ENCODE results near the gene MLST8. TPM values are rescaled to one million over a fixed set of nuclear protein-coding genes. Genes with fewer than 3 reads are reported as not detected.

The MLST8 gene
- total RNA-seq: 10 to 100 TPM; 33.4 to 48.8 TPM

GRCh38 chr16:2205104-2205966 lies at the start of gene MLST8:
MLST8 (plus strand) TSS chr16:2205454; CDS start chr16:2206086, 632 bp downstream.
- Mint-ChIP-seq H3K27me3 (no peaks in the 10 kb centered on the region), H3K4me3 (peak within 1 kb of the TSS; percentile 80), H3K36me3 (ENCODE audit: low read depth) (peaks cover 23% of the 10 kb centered on the region), H3K27ac (peak within 1 kb of the TSS; percentile 85), H3K9me3 (no peaks in the 10 kb centered on the region), H3K4me1 (peaks cover 11% of the 10 kb centered on the region)
- ATAC-seq (replicated peaks): peak; percentile 83

- H3K27ac Mint-ChIP-seq: peak overlapping the region; percentile 82
- peaks cover 44% of the 10 kb centered on the region for H3K36me3 Mint-ChIP-seq (ENCODE audit: low read depth)
- H3K9me3 Mint-ChIP-seq: no peaks in the 10 kb centered on the region
- peak overlapping the region; percentile 93 for H3K4me3 Mint-ChIP-seq
- no peaks in the 10 kb centered on the region for H3K27me3 Mint-ChIP-seq
- no peak for ATAC-seq (replicated peaks)
- peaks cover 18% of the 10 kb centered on the region for H3K4me1 Mint-ChIP-seq
Measured at GRCh38 chr16:2155977-2156848, 49.0 kb upstream of the MLST8 start.

GRCh38 chr16:2156849-2157224 lies 48.4 kb upstream of the MLST8 start:
- Mint-ChIP-seq H3K4me1 (peaks cover 15% of the 10 kb centered on the region), H3K36me3 (ENCODE audit: low read depth) (peaks cover 38% of the 10 kb centered on the region), H3K27me3 (no peaks in the 10 kb centered on the region), H3K4me3 (peak overlapping the region; percentile 93), H3K27ac (peak overlapping the region; percentile 82), H3K9me3 (no peaks in the 10 kb centered on the region)
- no peak for ATAC-seq (replicated peaks)

- Mint-ChIP-seq H3K9me3 (no peaks in the 10 kb centered on the region), H3K27ac (peak overlapping the region; percentile 82), H3K4me3 (peak overlapping the region; percentile 93), H3K27me3 (no peaks in the 10 kb centered on the region), H3K4me1 (peaks cover 15% of the 10 kb centered on the region), H3K36me3 (ENCODE audit: low read depth) (peaks cover 30% of the 10 kb centered on the region)
- no peak for ATAC-seq (replicated peaks)
Measured at GRCh38 chr16:2157480-2158261, 47.6 kb upstream of the MLST8 start.

- Mint-ChIP-seq H3K27ac (peak overlapping the region; percentile 82), H3K4me1 (peaks cover 15% of the 10 kb centered on the region), H3K27me3 (no peaks in the 10 kb centered on the region)
Measured at GRCh38 chr16:2158262-2158638, 47.0 kb upstream of the MLST8 start.

GRCh38 chr16:2159175-2159838 lies 45.9 kb upstream of the MLST8 start:
- Mint-ChIP-seq H3K27ac (peak overlapping the region; percentile 70), H3K4me3 (no peak overlapping the region), H3K36me3 (ENCODE audit: low read depth) (peaks cover 13% of the 10 kb centered on the region), H3K4me1 (peaks cover 15% of the 10 kb centered on the region), H3K9me3 (no peaks in the 10 kb centered on the region), H3K27me3 (no peaks in the 10 kb centered on the region)
- no peak for ATAC-seq (replicated peaks)

More at GRCh38 chr16:2158262-2158638, 47.0 kb upstream of the MLST8 start:
- Mint-ChIP-seq H3K36me3 (ENCODE audit: low read depth) (peaks cover 24% of the 10 kb centered on the region), H3K9me3 (no peaks in the 10 kb centered on the region), H3K4me3 (peak overlapping the region; percentile 93)
- no peak for ATAC-seq (replicated peaks)

DNA sequence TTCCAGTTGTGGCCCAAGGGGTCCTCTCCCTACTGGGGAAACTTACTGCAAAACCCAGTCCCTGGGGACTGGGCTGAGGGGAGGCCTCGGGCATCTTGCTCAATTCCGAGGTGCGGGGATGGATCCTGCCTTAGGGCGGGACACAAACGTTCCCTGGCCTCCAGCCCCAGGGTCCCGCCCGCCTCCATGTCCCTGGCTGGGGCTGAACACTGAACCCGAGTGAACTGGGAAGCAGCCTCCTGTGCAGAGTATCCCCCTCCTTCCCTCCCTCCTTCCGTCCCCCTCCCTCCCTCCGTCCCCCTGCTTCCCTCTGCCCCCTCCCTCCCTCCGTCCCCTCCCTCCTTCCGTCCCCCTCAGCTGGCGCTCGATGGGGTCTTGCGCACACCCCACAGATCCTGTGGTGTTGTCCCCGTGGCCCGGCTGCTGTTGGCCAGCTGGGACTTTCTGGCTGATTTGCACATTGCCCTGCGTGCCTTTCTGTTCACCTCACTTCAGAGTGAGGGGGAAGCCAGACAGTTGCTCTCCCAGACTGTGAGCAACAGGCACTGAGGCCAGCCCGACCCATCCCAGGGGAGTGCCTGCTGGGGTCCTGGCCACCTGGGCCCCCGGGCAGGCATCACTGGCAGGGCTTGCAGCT lies 44.2 kb upstream of the MLST8 start:
- no peak for ATAC-seq (replicated peaks)
- Mint-ChIP-seq H3K4me3 (no peak overlapping the region), H3K36me3 (ENCODE audit: low read depth) (peaks cover 4% of the 10 kb centered on the region), H3K27ac (no peak overlapping the region), H3K27me3 (no peaks in the 10 kb centered on the region), H3K4me1 (peaks cover 15% of the 10 kb centered on the region), H3K9me3 (no peaks in the 10 kb centered on the region)

- H3K4me1 Mint-ChIP-seq: peaks cover 6% of the 10 kb centered on the region
- no peak overlapping the region for H3K27ac Mint-ChIP-seq
- H3K36me3 Mint-ChIP-seq (ENCODE audit: low read depth): peaks cover 7% of the 10 kb centered on the region
- no peak for ATAC-seq (replicated peaks)
- no peak overlapping the region for H3K4me3 Mint-ChIP-seq
- no peaks in the 10 kb centered on the region for H3K9me3 Mint-ChIP-seq
- no peaks in the 10 kb centered on the region for H3K27me3 Mint-ChIP-seq
Measured at GRCh38 chr16:2161911-2162310, 43.3 kb upstream of the MLST8 start.

DNA sequence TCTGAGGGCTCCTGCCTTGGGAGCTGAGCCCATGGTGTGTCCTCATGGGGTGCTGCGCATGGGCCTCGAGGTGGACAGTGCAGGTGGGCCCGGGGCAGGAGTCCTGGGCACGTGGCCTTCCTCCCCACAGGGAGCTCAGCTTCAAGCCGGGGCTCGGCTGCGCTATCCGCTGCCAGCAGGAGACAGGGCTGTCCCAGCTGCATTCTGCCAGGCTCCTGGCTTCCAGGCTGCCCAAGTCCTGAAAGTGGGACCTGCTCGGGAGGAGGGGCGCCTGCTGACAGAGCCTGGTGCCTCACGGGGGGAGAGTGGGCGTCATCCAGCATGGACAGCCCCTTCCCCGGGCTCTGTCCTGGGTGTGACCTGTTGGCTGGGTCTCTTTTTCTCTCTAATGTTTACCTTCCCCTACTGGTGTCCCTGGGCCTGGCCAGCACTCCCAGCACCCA lies 42.6 kb upstream of the MLST8 start:
- peak; percentile 6 for ATAC-seq (replicated peaks)
- Mint-ChIP-seq H3K36me3 (ENCODE audit: low read depth) (peaks cover 7% of the 10 kb centered on the region), H3K4me3 (no peak overlapping the region)

DNA sequence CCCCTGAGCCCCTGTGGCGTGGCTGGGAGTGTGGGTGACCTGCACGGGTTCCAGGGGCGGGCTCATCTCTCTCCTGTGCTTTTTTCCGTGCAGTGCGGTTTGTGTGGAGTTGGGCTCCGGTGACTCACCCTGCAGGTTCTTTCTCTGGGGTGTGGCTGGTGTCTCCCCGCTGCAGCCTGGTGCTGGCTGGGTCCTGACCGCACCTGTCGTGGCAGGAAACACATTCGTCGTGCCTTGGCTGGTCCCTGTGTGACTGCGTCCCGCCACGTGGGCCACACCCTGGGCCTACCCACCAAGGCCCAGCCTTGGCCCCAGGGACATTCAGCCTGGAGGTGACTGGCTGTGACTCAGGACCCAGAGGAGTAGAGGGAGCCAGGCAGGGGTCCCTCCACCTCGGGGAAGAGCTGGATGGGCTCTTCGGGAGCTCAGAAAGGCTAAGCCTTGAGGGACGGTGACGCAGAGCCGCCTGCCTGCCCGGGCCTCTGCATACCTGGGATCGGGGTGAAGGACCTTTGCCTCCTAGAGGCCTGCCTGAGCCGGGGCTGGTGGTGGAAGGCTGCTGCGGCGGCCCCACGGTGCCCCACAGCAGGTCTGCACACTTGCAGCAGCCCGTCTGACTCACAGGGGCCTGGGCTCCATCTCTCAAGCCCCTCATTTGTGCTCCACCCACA lies 41.9 kb upstream of the MLST8 start:
- ATAC-seq (replicated peaks): peak; percentile 76
- Mint-ChIP-seq H3K4me3 (no peak overlapping the region), H3K9me3 (no peaks in the 10 kb centered on the region), H3K27me3 (no peaks in the 10 kb centered on the region), H3K27ac (no peak overlapping the region), H3K4me1 (no peaks in the 10 kb centered on the region), H3K36me3 (ENCODE audit: low read depth) (peaks cover 7% of the 10 kb centered on the region)

More for the DNA sequence above, 42.6 kb upstream of the MLST8 start:
- H3K27me3 Mint-ChIP-seq: no peaks in the 10 kb centered on the region
- no peak overlapping the region for H3K27ac Mint-ChIP-seq
- no peaks in the 10 kb centered on the region for H3K9me3 Mint-ChIP-seq
- H3K4me1 Mint-ChIP-seq: no peaks in the 10 kb centered on the region

GRCh38 chr16:2165861-2166260 lies 39.4 kb upstream of the MLST8 start:
- Mint-ChIP-seq H3K27me3 (no peaks in the 10 kb centered on the region), H3K4me1 (no peaks in the 10 kb centered on the region), H3K4me3 (no peak overlapping the region), H3K9me3 (no peaks in the 10 kb centered on the region), H3K27ac (no peak overlapping the region), H3K36me3 (ENCODE audit: low read depth) (peaks cover 7% of the 10 kb centered on the region)
- ATAC-seq (replicated peaks): no peak

DNA sequence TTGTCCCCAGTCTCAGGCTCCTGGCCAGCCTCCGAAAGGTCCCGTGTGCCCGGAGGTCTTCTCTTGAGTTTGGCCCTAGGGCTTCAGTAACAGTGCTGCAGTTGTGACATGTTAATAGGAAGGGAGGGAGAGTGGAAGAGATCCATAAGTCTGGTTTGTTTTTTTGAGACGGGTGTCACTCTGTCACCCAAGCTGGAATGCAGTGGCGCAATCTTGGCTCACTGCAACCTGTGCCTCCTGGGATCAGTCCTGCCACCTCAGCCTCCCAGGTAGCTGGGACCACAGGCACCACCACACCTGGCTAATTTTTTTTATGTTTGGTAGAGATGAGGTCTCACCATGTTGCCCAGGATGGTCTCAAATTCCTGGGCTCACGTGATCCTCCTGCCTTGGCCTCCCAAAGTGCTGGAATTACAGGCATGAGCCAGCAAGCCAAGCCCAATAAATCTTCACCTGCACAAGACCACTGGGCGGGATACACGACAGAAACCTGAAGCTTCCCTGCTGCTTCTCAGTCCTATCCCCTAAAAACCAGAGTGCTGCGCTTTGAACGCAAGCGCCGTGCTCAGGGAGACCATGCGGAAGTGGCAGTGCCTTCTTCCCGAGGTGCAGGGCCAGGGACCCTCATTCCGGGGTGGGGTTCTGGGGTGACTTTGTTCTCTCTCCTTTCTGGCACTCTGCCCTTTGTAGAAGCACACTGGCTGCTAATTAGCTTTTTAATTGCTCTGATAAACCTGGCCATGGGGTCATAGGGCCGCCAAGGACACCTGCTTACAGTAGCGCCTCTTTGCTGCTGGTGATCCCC lies 38.8 kb upstream of the MLST8 start:
- Mint-ChIP-seq H3K9me3 (no peaks in the 10 kb centered on the region), H3K36me3 (ENCODE audit: low read depth) (peaks cover 7% of the 10 kb centered on the region), H3K4me1 (no peaks in the 10 kb centered on the region), H3K4me3 (no peak overlapping the region), H3K27ac (no peak overlapping the region), H3K27me3 (no peaks in the 10 kb centered on the region)
- ATAC-seq (replicated peaks): no peak

All from activated T-helper 17 cell treated with anti-CD3 and anti-CD28 coated beads, Interleukin-2, amount 50 U/mL, for 72 hours (primary cell).